Activated T-cell treated with anti-CD3 and anti-CD28 coated beads, Interleukin-2, amount 50 U/mL, for 72 hours (primary cell): ENCODE data around the gene UPB1. TPM values are rescaled to one million over a fixed set of nuclear protein-coding genes. Genes with fewer than 3 reads are reported as not detected.

ENCODE experiments used
- ATAC-seq, 2 donors: fragments of 150-1000 bp; cut with Tn5 transposase; replicated peaks in 1 of 2; 2 replicates each; pipeline ENCODE4 v1.10.0; 2021; ENCODE audit warnings: moderate library complexity in 2 of 2, mild to moderate bottlenecking in 1 of 2
- DNase-seq, 2 donors: peaks; one replicate each; pipeline ENCODE4 v3.0.0; 2021 to 2022; ENCODE audit warnings: mixed read lengths in 1 of 2
- H3K27ac Mint-ChIP-seq: one replicate; pipeline ENCODE4 v1.8.0; 2022; ENCODE audit warnings: mild to moderate bottlenecking, moderate library complexity, mixed read lengths
- H3K27me3 Mint-ChIP-seq: one replicate; pipeline ENCODE4 v1.8.0; 2022; ENCODE audit warnings: low read depth, mixed read lengths
- H3K36me3 Mint-ChIP-seq, 2 donors: one replicate each; pipeline ENCODE4 v1.8.0; 2022; ENCODE audit warnings: mixed read lengths in 2 of 2, mild to moderate bottlenecking in 1 of 2; ENCODE audit not compliant: insufficient read depth in 2 of 2
- H3K4me1 Mint-ChIP-seq: one replicate; pipeline ENCODE4 v1.8.0; 2022; ENCODE audit warnings: low read depth, mixed read lengths
- H3K4me3 Mint-ChIP-seq, 2 donors: one replicate each; pipeline ENCODE4 v1.8.0; 2022; ENCODE audit warnings: mild to moderate bottlenecking in 2 of 2, mixed read lengths in 2 of 2, moderate library complexity in 2 of 2
- H3K9me3 Mint-ChIP-seq, 2 donors: one replicate each; pipeline ENCODE4 v1.8.0; 2022; ENCODE audit warnings: mixed read lengths in 2 of 2
- total RNA-seq, 2 donors: library from RNA; stranded (reverse); gene quantifications; one replicate each; pipeline ENCODE4 v1.2.3, GENCODE V29; 2022

UPB1 gene
- total RNA-seq, 2 donors from 2014 or later = 0.26 to 1.2 TPM

DNA sequence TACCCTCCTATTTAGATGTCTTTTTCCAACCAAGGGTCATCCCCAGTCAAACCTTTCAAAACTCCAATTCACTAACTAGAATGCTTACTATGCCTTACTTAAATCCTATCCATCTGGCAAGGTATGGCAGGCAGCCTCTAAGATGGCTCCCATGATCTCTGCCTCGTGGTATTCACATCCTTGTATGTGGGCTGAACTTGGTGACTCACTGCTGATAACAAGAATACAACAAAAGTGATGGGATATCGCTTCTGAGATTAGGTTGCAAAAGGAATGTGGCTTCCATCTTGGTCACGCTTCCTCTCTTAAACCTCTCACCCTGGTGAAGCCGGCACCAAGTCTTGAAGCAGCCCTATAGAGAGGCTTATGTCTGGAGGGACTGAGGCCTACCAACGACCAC is 29.6 kb upstream of the UPB1 start:
- Mint-ChIP-seq H3K27me3 (no peaks in the 10 kb centered on the region), H3K4me3 (no peak overlapping the region), H3K9me3 (no peaks in the 10 kb centered on the region), H3K27ac (no peak overlapping the region), H3K4me1 (peaks cover 14% of the 10 kb centered on the region), H3K36me3 (peaks cover 0 to 3% of the 10 kb centered on the region in 2 donors)
- ATAC-seq = no peak
- DNase-seq = no peak

GRCh38 chr22:24465975-24466374 is 29.2 kb upstream of the UPB1 start:
- H3K27me3 Mint-ChIP-seq = no peaks in the 10 kb centered on the region
- no peak overlapping the region for H3K4me3 Mint-ChIP-seq
- ATAC-seq = no peak

DNA sequence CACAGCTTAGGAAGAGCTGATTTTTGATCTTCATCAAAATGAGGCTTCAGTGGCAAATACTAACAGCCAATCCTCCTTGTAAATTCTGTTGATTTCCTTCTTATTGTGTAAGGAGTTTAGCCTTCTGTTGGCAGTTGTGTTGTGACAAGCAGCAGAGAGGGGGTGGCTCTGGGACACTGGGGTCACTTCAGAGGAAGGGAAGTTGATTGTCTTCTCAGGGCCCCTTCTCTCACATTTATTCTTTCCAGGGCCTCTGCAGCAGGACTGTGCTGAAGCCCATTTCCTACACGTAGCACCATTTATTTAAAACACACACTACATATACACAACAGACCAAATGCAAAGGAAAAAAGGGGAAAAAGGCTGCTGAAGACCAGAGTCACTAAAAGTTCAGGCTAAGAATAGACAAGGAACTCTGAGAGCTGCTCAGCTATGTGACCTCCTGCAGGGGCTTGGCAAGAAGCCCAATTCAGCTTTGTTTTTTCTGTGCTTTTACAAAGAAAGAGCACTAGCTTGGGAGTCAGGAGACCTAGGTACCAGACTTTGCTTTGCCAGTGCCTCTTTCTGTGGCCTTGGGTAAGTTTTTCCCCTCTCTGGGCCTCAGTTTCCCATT is 28.3 kb upstream of the UPB1 start:
- peaks cover 0 to 3% of the 10 kb centered on the region in 2 donors for H3K36me3 Mint-ChIP-seq
- H3K27ac Mint-ChIP-seq = no peak overlapping the region
- no peak overlapping the region for H3K4me3 Mint-ChIP-seq
- ATAC-seq (no peak), DNase-seq (no peak)
- no peaks in the 10 kb centered on the region for H3K27me3 Mint-ChIP-seq
- H3K4me1 Mint-ChIP-seq = peaks cover 7% of the 10 kb centered on the region
- H3K9me3 Mint-ChIP-seq = no peaks in the 10 kb centered on the region

More at GRCh38 chr22:24465975-24466374, 29.2 kb upstream of the UPB1 start:
- DNase-seq = no peak
- Mint-ChIP-seq H3K36me3 (peaks cover 0 to 3% of the 10 kb centered on the region in 2 donors), H3K27ac (no peak overlapping the region), H3K9me3 (no peaks in the 10 kb centered on the region), H3K4me1 (peaks cover 10% of the 10 kb centered on the region)

DNA sequence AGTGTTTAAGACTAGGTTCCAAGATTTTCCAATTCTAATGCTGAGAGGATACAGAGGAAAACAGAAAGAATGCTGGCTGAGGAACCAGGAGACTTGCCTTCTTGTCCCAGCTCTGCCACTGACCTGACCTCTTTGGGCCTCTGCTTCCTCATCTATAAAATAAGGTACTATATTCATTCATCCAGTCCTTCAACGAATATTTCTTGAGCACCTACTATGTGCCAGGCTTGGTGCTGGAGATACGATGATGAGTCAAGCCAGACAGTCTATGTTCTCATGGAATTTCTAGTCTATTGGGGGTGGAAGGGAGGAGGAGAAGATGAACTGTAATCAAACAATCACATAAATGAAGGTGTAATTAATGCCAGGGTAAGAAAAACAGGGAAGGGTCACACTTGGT is 27.8 kb upstream of the UPB1 start:
- DNase-seq = no peak

GRCh38 chr22:24471570-24471969 is 23.6 kb upstream of the UPB1 start:
- no peak for DNase-seq
- Mint-ChIP-seq H3K4me1 (no peaks in the 10 kb centered on the region), H3K36me3 (no peaks in the 10 kb centered on the region), H3K27ac (no peak overlapping the region), H3K27me3 (no peaks in the 10 kb centered on the region), H3K4me3 (no peak overlapping the region), H3K9me3 (no peaks in the 10 kb centered on the region)
- ATAC-seq = no peak

More for the DNA sequence above, 27.8 kb upstream of the UPB1 start:
- no peak overlapping the region for H3K4me3 Mint-ChIP-seq
- no peaks in the 10 kb centered on the region for H3K9me3 Mint-ChIP-seq
- peaks cover 0 to 3% of the 10 kb centered on the region in 2 donors for H3K36me3 Mint-ChIP-seq
- no peak overlapping the region for H3K27ac Mint-ChIP-seq
- no peaks in the 10 kb centered on the region for H3K27me3 Mint-ChIP-seq
- H3K4me1 Mint-ChIP-seq = peaks cover 7% of the 10 kb centered on the region
- no peak for ATAC-seq

GRCh38 chr22:24473284-24473683 is 21.8 kb upstream of the UPB1 start:
- ATAC-seq (no peak), DNase-seq (no peak)
- Mint-ChIP-seq H3K9me3 (no peaks in the 10 kb centered on the region), H3K27ac (no peak overlapping the region), H3K27me3 (no peaks in the 10 kb centered on the region), H3K4me3 (no peak overlapping the region), H3K36me3 (no peaks in the 10 kb centered on the region), H3K4me1 (no peaks in the 10 kb centered on the region)

DNA sequence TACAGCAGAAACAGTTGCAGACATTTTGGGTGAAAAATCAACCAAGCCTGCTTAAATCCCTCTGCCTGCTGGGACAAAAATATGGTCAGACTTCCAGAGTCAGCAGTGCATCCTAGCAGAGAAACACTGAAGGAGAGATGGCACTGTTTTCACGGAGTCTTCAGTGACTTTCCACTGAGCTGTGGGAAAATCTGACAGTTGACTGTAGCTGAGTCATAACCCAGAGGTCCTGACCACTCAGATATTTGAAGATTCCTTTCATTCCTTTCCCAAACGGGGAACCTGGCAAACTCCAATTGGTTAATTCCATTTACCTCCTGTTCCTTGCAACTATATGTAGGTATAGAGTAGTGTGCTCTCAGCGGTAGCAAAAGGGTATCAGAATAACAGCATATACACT is 20.9 kb upstream of the UPB1 start:
- no peak overlapping the region for H3K4me3 Mint-ChIP-seq
- DNase-seq (no peak), ATAC-seq (no peak)
- no peaks in the 10 kb centered on the region for H3K36me3 Mint-ChIP-seq
- no peaks in the 10 kb centered on the region for H3K9me3 Mint-ChIP-seq
- no peaks in the 10 kb centered on the region for H3K4me1 Mint-ChIP-seq
- H3K27me3 Mint-ChIP-seq = no peaks in the 10 kb centered on the region
- H3K27ac Mint-ChIP-seq = no peak overlapping the region

- no peak overlapping the region for H3K27ac Mint-ChIP-seq
- H3K9me3 Mint-ChIP-seq = no peaks in the 10 kb centered on the region
- no peaks in the 10 kb centered on the region for H3K27me3 Mint-ChIP-seq
- ATAC-seq (no peak), DNase-seq (no peak)
- H3K36me3 Mint-ChIP-seq = no peaks in the 10 kb centered on the region
- no peaks in the 10 kb centered on the region for H3K4me1 Mint-ChIP-seq
- H3K4me3 Mint-ChIP-seq = no peak overlapping the region
Observed at GRCh38 chr22:24474649-24475255, 20.4 kb upstream of the UPB1 start.

GRCh38 chr22:24481641-24482040 is 13.5 kb upstream of the UPB1 start:
- Mint-ChIP-seq H3K4me1 (peaks cover 28% of the 10 kb centered on the region), H3K27me3 (peaks cover 8% of the 10 kb centered on the region), H3K36me3 (no peaks in the 10 kb centered on the region), H3K4me3 (no peak overlapping the region), H3K9me3 (no peaks in the 10 kb centered on the region), H3K27ac (no peak overlapping the region)
- no peak for DNase-seq
- ATAC-seq = no peak

- Mint-ChIP-seq H3K36me3 (no peaks in the 10 kb centered on the region), H3K27ac (peak overlapping the region; percentile 44)
Observed at GRCh38 chr22:24482575-24482974, 12.6 kb upstream of the UPB1 start.

GRCh38 chr22:24482998-24483397 is 12.1 kb upstream of the UPB1 start:
- Mint-ChIP-seq H3K4me1 (peaks cover 36% of the 10 kb centered on the region), H3K4me3 (peak overlapping the region in 1 of 2 donors; percentile 5), H3K36me3 (no peaks in the 10 kb centered on the region), H3K9me3 (no peaks in the 10 kb centered on the region), H3K27me3 (peaks cover 8% of the 10 kb centered on the region), H3K27ac (no peak overlapping the region)
- ATAC-seq (no peak), DNase-seq (no peak)

More at GRCh38 chr22:24482575-24482974, 12.6 kb upstream of the UPB1 start:
- Mint-ChIP-seq H3K4me1 (peaks cover 36% of the 10 kb centered on the region), H3K27me3 (peaks cover 8% of the 10 kb centered on the region), H3K4me3 (peak overlapping the region in 1 of 2 donors; percentile 35), H3K9me3 (no peaks in the 10 kb centered on the region)
- no peak for ATAC-seq
- no peak for DNase-seq

GRCh38 chr22:24483976-24484545 is 11.1 kb upstream of the UPB1 start:
- no peak for ATAC-seq

GRCh38 chr22:24485170-24485569 is 10.0 kb upstream of the UPB1 start:
- Mint-ChIP-seq H3K27ac (no peak overlapping the region), H3K9me3 (no peaks in the 10 kb centered on the region), H3K36me3 (no peaks in the 10 kb centered on the region), H3K27me3 (peaks cover 15% of the 10 kb centered on the region), H3K4me1 (peaks cover 36% of the 10 kb centered on the region), H3K4me3 (no peak overlapping the region)
- ATAC-seq = no peak
- DNase-seq = no peak

More at GRCh38 chr22:24483976-24484545, 11.1 kb upstream of the UPB1 start:
- no peaks in the 10 kb centered on the region for H3K36me3 Mint-ChIP-seq
- no peak overlapping the region for H3K27ac Mint-ChIP-seq
- no peaks in the 10 kb centered on the region for H3K9me3 Mint-ChIP-seq
- H3K27me3 Mint-ChIP-seq = peaks cover 9% of the 10 kb centered on the region
- DNase-seq = no peak
- no peak overlapping the region for H3K4me3 Mint-ChIP-seq
- peaks cover 36% of the 10 kb centered on the region for H3K4me1 Mint-ChIP-seq
